T-helper 2 cell (primary cell): ENCODE measurements around the gene SPHK1.

Experiments used
- DNase-seq, 5 experiments: peaks; one replicate each; pipeline versions ENCODE4 v3.0.0 to v3.0.0-alpha.2; 2012 to 2022

Gene SPHK1

DNA sequence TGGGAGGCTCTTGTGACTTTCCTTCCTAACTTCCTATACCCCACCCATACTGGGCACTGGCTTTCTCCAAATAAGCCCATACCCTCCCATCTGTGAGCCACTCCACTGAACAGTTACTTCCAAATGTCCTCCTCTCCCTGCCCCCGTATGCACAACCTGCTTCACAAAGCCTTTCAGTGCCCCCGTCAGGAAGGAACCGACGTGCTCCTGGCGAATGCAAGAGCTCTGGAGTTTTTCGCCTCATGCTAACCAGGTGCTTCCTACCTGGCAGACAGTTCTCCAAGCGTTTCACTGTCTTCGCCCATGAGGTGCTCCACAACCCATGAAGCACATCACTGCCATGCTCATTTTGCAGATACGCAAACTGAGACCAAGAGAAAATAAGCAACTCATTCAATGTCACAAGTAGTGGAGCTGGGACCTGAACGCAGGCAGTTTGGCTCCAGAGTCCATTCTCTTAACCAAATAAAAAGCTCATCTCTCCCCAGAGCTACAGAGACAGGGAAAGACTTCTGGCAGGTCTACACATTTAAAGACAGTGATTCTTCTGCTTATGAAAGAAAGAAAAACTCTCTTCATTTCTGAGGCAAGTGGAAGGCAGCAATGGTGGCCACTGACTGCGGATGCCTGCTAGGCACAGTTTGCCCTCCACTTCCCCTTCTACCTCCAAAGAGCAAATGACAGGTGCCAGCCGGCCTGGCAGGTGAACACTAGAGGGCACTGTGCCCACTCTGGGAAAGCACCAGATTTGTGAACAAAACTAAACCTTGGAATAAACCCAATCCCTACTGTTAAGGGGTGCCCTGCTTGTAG lies 23.8 kb downstream of the SPHK1 start:
- DNase-seq, result peak; percentile 32 to 66 (median 53)

DNA sequence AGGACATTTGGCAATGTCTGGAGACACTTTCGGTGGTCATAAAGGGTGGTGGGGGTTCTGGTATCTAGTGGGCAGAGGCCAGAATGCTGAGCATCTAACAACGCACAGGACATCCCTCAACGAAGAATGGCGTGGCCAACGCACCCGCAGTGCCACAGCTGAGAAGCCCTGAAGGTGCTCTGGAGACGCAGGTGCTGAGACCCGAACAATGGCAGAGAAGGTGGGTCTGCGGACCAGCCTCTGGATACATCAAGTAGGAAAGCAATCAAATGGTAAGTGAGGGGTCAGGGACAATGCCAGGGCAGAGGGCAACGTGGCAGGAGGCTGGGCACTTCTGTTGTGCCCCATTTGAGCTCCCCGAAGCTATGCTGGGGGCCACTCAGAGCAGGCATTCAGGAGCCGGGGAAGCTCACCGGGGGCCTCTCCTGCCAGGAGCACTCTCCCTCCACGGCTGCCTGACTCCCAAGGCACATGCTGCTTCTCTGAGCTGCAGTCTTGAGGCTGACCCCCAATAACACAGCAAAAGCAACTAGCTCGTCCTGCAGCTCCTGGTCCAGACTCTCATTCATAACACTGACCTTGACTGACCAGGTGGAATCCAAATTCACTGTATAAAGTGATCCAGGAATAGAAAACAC lies 26.0 kb downstream of the SPHK1 start:
- no peak for DNase-seq

DNA sequence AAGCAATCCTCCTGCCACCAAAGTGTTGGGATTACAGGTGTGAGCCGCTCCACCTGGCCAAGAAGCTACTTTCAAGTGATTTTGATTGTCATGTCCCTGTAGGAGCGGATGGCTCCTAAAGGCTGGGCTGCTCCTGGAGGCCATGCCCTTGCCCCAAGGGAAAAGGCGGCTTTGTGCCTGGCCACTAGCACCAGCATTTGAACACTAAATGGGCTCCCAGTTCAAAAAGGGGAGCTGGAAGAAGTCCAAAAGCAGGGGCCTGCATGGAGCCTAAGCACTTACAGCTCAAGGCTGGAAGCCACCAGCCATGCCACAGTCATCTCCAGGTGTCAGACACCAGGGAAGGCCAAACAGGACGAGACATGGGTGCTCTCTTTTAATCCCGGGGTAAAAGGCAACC lies 26.8 kb downstream of the SPHK1 start:
- no peak for DNase-seq

DNA sequence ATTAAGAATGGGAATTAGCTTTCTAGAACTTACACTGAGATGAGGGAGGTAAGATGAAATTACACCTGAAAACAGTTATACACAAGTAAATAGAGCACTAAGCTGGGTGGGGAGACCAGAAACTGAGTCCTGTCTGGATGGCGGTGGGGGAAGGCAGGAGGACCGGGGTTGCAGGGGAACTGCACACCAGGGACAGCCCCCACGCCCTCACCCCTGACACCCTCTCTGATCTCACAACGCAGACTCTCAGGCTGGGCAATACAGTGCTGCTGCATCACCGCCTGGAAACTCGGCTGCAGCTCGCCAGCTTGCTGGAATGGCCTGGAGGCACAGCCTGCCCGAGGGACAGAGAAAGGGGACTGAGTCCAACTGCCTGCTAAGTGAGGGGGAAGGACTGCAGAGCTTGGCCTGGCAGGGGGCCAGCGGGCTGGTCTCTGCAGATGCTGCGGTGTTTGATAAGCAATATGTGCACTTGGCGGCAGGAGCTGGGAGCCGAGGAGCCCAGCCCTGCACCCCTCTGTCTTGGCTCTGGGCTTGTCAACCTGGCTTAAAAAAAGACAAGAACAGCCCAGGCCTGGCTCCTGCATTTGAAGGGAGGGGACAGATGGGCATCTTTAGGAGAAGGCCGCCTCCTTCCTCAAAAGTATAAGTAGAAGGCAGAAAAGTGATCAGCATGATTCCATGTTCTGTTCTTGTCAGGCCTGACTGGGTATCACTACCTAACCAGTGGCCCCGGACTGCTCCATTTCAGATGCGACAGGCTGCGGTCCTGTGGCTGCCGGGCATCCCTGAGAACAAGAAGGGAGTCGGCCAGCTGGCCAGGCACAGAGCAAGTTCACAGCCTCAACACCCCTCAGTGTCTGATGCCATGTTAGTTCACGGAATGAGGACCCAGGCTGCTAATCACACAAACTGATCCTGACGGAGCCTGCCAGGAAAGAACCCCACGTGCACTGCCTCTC lies 30.2 kb downstream of the SPHK1 start:
- no peak for DNase-seq

DNA sequence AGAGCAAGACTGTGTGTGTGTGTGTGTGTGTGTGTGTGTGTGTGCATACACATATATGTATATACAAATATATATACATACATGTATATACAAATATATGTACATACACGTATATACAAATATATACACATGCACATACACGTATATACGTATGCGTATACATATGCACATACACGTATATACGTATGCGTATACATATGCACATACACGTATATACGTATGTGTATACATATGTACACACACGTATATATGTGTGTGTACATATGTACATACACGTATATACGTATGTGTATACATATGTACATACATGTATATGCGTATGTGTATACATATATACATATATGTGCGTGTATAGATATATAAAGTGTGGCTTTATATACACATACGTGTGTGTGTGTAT lies 31.4 kb downstream of the SPHK1 start:
- DNase-seq, result no peak

DNA sequence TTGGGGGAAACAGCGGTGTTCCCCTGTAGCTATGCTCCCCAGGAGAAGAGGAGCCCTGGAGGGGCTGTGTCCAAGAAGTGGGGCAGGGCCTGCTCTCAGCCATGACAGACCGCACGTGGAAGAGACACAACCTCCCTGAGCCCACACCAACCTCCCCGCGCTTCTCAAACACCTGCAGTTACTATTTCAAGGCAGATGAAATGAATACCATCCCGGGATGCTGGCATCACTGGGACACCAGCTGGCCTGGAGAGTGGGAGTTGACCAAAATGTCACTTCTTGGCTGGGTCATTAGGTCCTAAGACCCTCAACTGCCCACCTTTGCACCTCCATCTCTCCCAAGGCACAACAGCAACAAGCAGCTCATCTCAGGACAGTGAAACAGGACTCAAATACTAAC lies 32.0 kb downstream of the SPHK1 start:
- no peak for DNase-seq

DNA sequence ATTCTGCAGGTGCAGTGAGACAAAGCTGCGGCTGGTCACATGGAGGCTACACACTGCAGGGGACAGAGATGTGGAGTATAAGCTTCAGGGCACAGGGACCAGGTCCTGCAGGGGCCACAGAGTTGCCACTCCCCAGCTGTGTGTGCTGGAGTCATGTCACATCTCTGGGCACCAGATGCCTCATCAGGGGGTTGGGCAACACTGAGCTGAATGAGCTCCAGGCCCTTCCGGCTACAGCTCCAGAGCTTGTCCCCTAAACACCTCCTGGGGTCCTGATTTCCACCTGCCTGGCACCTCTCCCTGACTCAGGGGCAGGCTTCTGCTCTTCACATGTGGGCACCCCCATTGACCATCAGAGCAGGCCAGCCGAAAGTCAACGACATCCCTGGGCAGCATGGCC lies 32.5 kb downstream of the SPHK1 start:
- no peak for DNase-seq

DNA sequence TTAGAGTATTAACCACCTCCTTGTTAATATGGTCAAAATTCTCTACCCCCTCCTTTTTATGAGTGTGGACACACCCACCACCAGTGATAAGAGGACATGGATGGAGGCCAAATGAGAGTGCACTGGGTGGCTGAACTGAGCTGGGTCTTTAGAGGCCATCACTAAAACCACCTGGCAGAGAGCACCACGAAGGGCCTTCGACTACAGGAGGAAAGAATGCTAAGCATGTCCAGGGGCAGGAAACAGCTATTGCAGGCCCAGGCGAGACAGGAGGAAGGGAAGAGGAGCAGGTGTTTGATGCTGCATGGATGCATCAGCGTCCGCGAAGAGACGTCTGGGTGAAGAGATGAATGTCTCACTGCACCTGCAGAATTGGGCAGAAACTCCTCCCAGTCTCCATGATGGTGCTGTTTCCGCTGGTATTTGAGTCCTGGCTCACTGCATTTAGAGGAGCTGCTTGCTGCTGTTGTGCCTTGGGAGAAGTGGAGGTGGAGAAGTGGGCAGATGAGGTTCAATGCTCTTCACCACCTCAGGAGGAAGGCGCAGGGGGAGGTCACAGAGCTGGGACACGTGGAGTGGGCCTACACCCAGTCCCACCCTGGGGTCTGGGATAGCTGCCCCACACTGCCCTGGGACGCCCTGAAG lies 33.2 kb downstream of the SPHK1 start:
- no peak for DNase-seq

DNA sequence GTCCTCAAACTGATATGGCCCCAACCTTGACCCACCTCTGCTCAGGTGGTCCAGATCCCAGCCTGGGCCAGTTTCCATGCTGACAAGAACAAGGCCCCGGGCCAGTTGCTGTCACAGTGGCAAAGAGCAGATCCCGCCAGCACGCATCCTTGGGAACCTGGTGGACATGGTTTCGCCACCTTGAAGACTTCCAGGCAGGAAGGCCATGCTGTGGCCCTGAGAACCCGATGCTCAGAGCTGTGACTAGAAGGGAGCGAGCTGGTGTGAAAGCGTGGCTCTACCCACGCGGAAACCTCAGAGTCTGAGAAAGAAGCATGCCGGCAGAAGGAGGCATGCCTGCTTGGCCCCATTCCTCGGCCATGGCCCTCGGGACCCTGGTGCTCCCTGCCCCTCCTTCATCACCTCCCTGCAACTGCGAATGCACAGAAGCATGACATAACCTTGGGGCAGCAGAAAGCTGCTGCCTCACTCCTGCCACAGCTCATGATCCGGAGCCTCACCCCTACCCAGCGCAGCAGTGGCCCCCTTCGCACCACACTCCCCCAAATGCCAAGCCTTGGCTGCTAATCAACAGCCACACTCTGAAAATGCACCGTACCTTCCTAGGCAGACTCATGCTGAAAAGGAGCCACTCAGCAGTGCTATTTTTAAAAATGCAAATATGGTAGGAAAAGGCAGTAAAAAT lies 35.3 kb downstream of the SPHK1 start:
- no peak for DNase-seq

DNA sequence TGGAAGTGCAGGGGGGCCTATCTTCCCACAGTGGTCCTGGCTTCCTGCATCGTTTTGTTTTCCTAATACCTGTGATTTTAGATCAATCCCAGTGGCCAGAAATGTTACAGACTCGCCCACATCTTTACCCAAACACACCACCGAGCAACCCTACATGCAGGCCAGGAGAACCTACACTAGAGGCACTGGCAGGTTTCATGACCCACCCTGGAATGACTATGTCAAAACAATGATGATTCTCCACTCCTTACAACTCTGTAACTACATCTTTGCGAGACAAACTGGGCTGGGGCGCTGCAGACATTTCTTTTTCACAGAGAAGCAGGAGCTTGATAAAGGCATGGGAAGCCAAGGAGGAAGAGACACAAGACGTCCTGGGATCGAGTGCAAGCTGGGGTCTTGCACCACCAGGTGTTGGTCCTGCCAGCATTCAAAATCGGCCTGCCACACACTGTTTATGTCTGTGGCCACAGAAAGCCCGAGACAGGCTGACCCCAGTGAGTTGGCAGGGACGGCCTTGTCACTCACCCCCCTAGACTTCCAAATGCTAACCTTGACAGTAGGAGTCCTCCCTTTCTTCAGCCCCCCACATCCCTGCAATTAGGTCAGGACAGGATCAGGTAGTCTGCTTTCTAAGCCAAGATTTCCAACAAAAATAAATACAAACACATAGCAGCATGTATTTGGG lies 36.1 kb downstream of the SPHK1 start:
- no peak for DNase-seq

DNA sequence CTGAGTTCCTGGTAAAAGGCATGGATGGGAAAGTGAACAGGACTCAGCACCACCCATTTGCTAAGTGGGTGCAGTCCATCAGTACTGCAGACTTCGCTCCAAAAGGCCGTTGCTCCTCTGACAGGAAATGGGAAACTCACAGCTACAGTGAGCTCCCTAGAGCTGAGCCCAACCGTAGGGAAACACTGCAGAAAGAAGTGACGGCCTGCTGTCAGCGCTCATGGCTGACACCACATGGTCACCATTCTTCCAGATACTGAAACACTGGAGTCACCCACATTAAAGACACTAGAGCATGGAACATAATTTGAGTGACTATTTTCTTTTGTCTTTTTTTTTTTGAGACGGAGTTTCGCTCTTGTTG lies 36.6 kb downstream of the SPHK1 start:
- no peak for DNase-seq

DNA sequence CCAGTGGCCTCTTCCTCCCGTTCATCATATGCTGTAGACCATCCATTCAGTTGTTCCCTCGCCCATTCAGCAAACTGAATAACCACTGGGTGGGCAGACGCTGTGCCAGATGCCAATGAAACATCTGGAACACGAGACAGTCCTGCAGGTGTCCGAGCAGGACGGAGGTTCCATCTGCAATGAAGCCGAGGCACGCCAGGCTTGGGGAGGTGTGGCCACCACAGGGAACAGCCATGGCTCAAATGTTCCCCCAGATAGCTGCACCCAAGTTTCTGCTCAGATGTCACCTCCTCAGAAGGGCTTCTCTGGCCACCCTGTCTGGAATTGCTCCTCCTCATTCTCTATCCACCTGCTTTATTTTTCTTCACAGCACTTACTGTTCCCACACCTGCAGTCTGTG lies 38.0 kb downstream of the SPHK1 start:
- no peak for DNase-seq

DNA sequence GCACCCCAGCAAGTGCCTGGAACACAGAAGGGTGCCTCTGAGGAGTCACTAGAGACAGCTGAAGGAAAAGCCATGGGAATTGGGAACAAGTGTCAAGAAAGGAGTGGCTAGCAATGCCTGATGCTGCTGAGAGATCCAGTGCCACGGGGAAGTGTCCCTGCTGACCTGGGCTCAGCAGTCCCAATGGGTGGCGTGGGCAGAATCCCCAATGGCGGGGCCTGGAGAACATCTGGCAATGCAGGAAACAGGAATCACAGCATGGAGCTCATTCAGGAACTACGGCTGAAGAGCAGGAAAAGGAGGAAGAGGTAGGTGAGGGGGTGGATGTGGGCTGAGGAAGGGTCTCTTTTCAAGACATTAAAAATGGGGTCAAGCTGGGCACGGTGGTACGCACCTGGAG lies 38.5 kb downstream of the SPHK1 start:
- DNase-seq, result no peak

DNA sequence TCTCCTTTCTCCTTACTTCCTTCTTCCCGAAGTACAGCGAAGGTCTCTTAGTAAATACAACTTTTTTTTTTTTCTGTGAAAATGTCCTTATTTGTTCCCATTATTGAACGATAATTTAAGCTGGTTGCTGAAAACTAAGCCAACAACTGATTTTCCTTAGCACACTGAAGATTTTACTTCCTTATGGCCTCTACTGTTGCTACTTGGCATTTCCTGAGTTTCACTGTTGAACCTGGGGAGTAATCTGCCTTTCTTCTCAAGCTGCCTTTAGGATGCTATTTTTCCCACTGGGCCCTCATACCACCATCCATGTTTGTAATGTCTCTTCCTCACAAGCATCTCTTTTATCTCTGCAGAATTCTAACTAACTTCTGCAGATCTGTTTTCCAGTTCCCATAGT lies 42.4 kb downstream of the SPHK1 start:
- no peak for DNase-seq

DNA sequence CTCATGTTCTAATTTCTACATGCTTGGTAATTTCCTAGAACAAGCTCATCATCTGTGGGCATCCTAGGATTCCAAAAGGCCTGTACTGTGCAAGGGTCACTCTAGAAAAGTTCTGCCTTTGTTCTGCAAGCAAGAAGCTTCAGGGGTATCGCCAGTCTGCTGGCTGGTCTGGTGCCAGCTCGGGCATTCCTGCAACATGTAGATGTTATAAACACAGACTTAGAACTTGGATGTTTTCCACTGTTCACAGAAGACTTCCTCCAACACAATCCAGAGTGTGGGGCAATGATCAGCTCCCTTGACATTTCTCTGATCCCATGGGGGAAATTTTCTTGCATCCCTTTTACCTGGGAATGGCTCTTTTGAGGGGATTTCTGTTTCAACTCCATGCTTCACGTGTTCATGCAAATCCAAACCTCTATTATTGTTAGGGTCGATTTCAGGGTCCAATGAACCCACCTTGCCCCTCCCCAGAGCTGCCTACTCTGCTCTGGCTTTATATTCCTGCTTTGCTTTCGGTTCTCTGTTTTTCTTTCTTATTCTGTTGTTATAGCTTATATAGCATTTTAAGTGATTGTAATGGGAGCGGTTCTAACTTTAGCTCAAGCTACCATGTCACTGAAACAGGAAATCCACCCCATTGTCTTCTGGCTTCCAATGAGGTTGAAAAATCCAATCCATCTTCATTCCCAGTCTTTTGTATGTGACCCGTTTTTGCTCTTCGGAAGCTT lies 43.3 kb downstream of the SPHK1 start:
- no peak for DNase-seq

DNA sequence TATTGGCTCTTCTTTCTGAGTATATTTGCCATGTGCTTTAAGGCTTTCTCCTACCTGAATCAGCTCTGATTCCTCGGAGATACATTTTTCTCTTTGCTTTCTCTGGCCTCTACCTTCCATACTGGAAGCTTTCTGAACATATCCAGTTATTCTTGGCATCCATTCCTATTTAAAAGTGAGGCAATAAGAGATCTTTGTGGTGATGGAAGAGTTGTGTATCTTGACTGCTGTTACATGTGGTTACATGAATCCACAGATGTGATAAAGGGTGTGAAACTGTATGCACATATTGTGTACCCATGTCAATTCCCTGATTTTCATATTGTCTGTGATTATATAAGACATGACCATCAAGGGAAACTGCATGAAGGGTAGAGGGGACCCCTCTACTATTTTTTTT lies 44.1 kb downstream of the SPHK1 start:
- no peak for DNase-seq

DNA sequence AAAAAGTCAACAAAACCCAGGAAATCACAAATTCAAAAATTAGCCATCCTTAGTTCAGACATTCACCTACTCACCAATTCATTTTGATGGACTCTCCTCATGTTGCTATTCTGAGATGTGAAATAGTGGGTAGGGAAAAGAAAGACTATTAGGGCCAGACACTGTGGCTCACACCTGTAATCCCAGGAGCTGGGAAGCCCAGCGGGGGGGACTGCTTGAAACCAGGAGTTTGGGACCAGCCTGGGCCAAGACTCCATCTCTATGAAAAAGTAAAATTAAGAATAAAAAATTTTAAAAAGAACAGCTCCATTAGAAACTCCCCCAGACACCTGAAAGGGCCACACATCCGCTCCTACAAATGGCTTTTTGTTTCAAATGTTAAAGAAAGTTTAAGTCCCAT lies 47.1 kb downstream of the SPHK1 start:
- DNase-seq, result no peak

DNA sequence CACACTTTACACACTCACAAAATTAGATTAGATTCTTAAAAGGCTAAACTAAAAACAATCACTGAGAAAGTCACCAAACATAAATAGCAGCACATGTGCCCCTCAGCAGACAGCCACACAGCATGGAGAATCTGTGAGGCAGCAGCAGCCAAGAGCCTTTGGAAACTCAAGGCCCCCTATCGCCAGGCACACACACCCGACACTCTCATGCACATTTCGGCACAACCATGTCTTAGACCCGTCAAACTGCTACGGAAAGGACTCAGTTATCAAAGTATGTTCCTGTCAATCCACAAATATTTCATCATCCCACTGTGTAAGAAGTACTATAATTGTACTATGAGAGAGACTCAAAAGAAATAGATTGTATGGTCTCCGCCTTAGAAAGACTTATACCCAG lies 47.6 kb downstream of the SPHK1 start:
- DNase-seq, result no peak

DNA sequence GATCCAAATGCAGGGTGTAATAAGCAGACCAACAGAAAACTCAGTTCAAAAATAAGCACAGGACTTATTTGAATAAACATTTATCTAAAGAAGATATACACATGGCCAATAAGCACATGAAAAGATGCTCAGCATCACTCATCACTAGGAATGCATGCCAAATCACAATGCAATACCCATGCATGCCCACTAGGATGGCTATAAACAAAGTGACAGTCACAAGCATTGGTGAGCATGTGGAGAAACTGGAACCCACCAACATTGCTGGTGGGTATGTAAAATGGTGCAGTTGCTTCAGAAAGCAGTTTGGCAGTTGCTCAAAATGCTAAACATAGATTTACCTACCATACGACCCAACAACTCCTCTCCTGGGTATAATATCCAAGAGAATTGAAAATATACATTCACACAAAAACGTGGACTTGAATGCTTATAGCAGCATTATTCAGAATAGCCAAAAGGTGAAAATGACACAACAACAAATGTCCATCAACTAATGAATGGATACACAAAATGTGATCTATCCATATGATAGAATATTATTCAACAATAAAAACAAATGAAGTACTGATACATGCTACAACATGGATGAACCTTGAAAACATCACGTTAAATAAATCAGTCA lies 48.4 kb downstream of the SPHK1 start:
- peak in 1 of 5 experiments; percentile 44 for DNase-seq

DNA sequence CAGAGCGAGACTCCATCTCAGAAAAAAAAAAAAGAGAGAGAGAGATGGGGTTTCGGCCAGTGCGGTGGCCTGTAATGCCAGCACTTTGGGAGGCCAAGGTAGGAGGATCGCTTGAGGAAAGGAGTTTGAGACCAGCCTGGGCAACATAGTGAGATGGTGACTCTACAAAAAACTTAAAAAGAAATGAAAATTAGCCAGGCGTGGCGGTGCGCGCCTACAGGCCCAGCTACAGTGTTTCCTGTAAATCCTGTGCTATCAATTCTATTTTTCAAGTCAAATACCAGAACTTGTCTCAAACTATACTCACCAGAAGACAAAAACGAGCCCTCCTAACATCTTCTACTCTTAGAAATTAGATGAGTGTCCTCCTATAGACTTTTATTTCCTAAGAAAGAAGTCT lies 49.3 kb downstream of the SPHK1 start:
- no peak for DNase-seq

DNA sequence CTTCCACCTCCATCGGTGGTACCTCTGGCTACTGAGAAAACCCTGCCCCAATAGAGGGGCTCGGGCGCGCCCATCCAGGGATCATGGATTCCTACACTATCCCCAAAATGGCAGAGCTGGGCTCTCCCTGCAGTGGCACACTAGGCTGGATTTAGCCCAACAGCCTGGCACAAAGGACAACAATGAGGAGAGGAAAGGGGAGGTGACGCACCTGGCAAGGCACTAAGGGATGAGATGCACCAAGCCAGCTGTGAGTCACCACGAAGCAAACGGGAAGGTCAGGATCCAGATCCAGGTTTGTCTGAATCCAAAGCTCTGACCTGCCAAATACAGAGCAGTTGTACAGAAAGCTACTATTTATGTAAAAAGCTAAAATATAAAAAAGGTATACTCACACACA lies 50.5 kb downstream of the SPHK1 start:
- no peak for DNase-seq
